ENCODE measurements around the gene P2RX2.

GRCh38 chr12:132669166-132669879, 50.7 kb downstream of the P2RX2 start:
- no peak for TF ChIP-seq EZH2phosphoT487 (IDR thresholded peaks at IDR 0.05; ENCODE audit: borderline replicate concordance, low read length)
- TF ChIP-seq, protein P1, sequence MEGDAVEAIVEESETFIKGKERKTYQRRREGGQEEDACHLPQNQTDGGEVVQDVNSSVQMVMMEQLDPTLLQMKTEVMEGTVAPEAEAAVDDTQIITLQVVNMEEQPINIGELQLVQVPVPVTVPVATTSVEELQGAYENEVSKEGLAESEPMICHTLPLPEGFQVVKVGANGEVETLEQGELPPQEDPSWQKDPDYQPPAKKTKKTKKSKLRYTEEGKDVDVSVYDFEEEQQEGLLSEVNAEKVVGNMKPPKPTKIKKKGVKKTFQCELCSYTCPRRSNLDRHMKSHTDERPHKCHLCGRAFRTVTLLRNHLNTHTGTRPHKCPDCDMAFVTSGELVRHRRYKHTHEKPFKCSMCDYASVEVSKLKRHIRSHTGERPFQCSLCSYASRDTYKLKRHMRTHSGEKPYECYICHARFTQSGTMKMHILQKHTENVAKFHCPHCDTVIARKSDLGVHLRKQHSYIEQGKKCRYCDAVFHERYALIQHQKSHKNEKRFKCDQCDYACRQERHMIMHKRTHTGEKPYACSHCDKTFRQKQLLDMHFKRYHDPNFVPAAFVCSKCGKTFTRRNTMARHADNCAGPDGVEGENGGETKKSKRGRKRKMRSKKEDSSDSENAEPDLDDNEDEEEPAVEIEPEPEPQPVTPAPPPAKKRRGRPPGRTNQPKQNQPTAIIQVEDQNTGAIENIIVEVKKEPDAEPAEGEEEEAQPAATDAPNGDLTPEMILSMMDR (IDR thresholded peaks at IDR 0.05; ENCODE audit: low read depth, low read length, poor library complexity, severe bottlenecking) = no peak
